Measurements from ENCODE around the gene RBM27.

DNA sequence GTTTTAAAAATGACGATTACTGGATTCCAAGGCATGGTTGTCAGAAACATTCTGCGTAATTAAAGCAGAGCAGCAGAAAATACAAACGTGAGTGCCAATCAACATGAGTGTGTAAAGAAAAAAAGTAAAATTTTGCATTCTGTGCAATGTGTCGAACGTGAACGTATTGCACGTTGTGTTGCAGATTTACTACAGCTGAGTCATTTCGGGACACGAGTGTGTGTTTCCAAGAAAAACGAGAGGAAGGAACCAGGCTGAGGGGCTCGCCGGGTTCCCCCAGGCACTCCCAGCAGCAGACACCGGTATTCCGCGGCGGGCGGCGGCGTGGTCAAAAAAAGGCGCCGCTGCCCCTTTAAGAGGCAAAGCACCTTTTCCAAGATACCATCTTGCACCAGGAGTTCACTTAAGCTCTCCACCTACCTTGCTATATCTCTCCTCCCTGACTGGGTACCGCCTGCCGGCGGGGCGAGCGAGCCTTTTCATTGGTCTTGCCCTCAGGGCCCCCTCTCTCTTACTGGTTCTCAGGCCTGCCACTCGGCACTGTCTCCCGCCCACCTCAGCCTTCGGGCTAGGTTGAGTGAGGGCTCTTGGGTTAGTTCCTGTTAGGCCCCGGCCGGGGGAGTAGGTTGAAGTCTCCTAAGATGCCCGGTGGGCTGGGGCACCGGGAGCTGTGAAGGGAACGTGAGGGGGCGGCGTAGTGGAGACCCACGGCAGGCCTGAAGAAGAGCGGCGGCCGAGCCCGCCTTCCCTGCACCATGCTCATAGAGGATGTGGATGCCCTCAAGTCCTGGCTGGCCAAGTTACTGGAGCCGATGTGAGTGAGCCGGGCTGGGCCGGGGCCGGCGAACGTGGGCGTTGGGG is at the start of gene RBM27:
- TF ChIP-seq, protein P1, sequence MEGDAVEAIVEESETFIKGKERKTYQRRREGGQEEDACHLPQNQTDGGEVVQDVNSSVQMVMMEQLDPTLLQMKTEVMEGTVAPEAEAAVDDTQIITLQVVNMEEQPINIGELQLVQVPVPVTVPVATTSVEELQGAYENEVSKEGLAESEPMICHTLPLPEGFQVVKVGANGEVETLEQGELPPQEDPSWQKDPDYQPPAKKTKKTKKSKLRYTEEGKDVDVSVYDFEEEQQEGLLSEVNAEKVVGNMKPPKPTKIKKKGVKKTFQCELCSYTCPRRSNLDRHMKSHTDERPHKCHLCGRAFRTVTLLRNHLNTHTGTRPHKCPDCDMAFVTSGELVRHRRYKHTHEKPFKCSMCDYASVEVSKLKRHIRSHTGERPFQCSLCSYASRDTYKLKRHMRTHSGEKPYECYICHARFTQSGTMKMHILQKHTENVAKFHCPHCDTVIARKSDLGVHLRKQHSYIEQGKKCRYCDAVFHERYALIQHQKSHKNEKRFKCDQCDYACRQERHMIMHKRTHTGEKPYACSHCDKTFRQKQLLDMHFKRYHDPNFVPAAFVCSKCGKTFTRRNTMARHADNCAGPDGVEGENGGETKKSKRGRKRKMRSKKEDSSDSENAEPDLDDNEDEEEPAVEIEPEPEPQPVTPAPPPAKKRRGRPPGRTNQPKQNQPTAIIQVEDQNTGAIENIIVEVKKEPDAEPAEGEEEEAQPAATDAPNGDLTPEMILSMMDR (IDR thresholded peaks at IDR 0.05): no peak
- TF ChIP-seq POLR2A (IDR thresholded peaks at IDR 0.05): peak in 1 of 2 donors; percentile 48
- peak; percentile 91 to 95 for TF ChIP-seq POLR2AphosphoS5 (IDR thresholded peaks at IDR 0.05; ENCODE audit: insufficient read depth in 1 of 2, low read depth in 1 of 2)
